ENCODE results near the gene ACTN4.
"Not testable (repeated sequence)": the region's sequence is repeated elsewhere in the genome, so short reads cannot be mapped to it uniquely, and the experiment has no call there.

Gene ACTN4

DNA sequence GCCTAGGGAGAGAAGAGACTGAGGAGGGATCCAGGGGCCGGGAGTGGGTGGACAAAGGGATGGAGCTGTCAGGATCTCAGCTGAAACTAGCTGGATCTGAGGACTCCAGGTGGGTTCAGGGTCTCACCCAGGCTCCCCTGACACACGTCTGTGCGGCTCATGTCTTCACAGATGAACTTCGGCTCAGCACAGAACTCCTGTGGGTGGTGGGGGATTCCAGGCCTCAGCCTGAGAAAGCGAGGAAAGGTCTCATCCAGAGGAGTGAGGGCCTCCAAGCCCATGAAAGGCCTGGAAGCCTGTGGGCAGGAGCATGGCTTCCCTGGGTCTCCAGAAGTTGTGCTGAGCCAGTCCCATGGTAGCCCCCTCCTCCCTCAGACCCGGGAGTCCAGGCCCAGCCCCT lies 95.5 kb downstream of the ACTN4 start:
- DNase-seq = peak; percentile 10

DNA sequence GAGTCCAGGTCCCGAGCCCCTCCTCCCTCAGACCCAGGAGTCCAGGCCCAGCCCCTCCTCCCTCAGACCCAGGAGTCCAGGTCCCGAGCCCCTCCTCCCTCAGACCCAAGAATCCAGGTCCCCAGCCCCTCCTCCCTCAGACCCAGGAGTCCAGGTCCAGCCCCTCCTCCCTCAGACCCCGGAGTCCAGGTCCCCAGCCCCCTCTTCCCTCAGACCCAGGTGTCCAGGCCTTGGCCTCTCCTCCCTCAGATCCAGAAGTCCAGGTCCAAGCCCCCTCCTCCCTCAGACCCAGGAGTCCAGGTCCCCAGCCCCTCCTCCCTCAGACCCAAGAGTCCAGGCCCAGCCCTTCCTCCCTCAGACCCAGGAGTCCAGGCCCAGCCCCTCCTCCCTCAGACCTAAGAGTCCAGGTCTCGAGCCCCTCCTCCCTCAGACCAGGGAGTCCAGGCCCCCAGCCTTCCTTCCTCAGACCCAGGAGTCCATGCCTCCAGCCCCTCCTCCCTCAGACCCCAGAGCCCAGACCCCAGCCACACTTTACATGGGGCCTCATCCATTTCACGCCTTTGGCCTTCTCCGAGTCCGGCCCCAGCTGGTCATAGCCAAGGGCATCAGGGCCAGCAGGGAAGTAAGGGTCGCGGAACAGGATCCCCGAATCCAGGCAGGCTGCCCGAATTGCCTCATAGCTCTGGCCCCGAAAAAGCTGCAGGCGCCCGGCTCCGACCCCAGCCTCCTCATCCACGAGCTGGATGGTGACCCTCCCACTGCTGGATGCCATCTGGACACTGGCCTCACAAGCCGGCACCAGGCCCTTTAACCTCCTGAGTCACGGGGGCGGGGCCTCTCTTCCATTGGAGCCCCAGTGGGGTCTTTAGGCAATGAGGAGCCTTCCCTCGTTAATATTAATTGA lies 96.2 kb downstream of the ACTN4 start:
- peak; percentile 13 for DNase-seq

DNA sequence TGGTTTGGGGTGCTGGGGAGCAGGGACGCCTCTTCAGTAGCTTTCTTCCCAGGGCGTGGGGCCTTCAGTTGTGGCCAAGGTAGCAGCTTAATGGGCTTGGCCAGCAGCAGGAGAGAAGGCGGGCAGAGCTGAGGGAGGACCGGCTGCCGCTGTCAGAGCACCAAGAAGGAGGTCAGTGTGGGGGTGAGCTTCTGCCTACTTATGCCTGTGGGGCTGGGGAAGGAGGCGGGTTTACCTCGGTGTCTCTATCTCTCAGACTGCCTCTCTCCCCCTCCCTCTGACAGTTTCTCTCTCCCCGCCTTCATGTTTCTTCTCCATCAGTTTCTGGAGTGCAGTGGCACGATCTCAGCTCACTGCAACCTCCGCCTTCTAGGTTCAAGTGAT lies 96.8 kb downstream of the ACTN4 start, which contains the start of gene CAPN12:
CAPN12 (minus strand) TSS at position 177 of the 384 bp plus-strand sequence. CDS start 309 bp downstream, outside the sequence.
- no peak for DNase-seq

DNA sequence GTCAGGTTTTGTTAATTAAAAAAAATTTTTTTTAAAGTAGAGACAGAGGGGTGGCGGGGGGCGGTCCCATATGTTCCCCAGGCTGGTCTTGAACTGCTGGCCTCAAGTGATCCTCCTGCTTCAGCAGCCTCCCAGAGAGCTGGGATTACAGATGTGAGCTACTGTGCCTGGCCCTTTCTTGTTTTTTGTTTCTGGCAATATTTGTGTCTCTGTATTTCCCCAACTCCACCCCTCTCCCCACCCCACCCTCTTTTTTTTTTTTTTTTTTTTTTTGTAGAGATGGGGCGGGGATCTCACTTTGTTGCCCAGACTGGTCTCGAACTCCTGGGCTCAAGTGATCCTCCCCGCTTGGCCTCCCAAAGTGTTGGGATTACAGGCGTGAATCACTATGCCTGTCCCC lies 97.4 kb downstream of the ACTN4 start:
- no peak for DNase-seq

DNA sequence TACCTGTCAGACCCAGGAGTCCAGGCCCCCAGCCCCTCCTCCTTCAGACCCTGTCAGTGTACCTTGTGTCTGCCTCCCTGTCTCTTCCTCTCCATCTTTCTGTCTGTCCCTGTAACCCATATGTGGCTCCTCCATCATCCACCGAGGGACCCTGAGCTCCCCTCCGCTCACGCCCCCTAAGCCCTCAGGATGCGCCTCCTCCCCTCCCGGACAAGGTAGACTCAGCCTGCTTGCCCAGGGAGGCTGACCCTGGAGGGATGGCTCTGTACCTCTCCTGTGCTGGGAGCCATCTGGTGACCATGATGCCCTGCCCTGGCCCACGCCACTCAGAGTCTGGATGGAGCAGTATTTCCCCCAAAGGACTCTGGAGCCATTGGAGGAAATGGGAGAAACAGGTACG lies 97.9 kb downstream of the ACTN4 start:
- no peak for DNase-seq

DNA sequence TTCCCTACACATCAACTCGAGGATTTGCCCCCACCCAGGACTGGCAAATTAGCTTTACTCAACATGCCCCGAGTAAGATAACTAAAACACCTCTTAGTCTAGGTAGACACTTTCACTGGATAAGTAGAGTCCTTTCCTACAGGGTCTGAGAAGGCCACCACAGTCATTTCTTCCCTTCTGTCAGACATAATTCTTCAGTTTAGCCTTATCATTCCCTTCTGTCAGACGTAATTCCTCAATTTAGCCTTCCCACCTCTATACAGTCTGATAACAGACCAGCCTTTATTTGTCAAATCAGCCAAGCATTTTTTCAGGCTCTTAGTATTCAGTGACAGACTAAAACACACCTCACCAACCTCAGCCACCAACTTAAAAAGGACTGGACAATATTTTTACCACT lies 106.3 kb downstream of the ACTN4 start:
- not testable (repeated sequence) for DNase-seq

DNA sequence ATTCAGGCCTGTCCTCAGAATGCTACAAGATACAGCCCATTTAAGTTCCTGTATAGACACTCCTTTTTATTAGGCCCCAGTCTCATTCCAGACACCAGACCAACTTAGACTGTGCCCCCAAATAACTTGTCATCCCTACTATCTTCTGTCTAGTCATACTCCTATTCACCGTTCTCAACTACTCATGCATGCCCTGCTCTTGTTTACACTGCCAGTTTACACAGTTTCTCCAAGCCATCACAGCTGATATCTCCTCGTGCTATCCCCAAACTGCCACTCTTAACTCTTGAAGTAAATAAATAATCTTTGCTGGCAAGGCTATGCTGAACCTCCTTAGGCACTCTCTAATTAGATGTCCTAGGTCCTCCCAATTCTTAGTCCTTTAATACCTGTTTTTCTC lies 106.7 kb downstream of the ACTN4 start:
- not testable (repeated sequence) for DNase-seq

DNA sequence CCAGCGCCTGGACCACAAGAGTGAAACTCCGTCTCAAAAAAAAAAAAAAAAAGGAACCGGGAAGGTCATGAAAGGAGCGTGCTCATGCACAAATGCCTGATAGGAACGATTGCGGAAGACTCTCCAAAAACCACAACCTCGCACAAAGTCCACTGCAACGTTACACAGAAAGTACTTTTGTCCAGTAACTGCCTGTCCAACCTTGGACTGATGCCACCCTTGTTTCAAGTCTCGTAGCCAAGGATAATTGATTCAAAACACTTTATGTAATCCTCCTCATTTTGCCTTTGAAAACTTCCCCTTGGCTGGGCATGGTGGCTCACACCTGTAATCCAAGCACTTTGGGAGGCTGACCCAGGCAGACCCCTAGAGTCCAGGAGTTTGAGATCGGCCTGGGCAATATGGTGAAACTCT lies 112.1 kb downstream of the ACTN4 start:
- DNase-seq = no peak

DNA sequence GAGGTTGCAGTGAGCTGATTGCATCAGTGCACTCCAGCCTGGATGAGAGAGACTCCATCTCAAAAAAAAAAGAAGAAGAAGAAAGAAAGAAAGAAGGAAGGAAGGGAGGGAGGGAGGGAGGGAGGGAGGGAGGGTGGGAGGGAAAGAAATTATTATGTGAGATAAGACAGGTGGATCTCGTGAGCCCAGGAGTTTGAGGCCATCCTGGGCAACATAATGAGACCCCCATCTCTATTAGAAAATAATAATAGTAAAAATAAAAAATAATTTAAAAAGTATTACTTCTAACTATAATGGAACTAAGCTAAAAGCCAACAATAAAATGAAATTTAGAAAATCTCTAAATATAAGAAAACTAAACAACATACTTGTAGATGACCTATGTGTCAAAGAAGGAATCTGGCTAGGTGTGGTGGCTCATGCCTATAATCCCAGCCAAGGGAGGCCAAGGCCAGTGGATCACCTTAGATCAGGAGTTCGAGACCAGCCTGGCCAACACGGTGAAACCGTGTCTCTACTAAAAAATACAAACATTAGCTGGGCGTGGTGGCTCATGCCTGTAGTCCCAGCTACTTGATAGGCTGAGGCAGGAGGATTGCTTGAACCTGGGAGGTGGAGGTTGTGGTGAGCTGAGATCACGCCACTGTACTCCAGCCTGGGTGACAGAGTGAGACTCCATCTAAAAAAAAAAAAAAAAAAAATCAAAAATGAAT lies 113.5 kb downstream of the ACTN4 start:
- DNase-seq = not testable (repeated sequence)

DNA sequence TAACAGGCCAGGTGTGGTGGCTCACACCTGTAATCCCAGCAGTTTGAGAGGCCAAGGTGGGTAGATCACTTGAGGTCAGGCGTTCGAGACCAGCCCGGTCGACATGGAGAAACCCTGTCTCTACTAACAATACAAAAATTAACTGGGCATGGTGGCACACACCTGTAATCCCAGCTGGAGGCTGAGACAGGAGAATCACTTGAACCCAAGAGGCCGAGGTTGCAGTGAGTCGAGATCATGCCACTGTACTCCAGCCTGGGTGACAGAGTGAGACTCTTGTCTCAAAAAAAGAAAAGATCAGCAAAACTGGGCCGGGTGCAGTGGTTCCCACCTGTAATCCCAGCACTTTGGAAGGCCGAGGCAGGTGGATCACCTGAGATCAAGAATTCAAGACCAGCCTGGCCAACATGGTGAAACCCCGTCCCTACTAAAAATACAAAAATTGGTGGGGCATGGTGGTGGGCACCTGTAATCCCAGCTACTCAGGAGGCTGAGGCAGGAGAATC lies 114.5 kb downstream of the ACTN4 start:
- DNase-seq = not testable (repeated sequence)

DNA sequence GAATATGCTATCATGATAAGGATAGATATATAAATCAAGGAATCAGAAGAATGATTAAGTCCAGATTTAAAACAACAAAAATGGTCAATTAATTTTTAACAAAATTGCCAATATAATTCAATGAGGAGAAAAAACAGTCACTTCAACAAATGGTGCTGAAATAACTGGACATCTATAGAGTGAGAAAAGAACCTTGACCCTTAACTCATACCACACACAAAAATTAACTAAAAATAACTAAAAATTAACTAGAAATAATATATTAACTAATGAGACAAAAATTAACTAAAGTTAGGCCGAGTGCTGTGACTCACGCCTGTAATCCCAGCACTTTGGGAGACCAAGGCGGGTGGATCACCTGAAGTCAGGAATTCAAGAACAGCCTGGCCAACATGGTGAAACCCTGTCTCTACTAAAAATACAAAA lies 116.4 kb downstream of the ACTN4 start:
- no peak for DNase-seq

DNA sequence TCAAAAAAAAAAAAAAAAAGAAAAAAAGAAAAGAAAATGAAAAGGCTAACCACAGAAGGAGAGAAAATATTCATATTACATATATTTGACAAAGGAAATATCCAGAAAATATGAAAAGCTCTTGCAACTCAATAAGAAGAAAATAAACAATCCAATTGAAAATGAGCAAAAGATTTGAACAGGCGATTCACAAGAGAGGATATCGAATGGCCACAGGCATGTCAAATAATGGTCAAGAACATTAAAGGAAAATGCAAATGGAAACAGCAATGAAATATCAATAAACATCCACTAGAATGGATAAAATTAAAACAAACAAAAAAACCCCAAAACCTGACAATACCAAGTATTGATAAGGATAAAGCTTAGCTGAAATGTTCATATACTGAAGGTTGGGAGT lies 117.8 kb downstream of the ACTN4 start:
- no peak for DNase-seq

DNA sequence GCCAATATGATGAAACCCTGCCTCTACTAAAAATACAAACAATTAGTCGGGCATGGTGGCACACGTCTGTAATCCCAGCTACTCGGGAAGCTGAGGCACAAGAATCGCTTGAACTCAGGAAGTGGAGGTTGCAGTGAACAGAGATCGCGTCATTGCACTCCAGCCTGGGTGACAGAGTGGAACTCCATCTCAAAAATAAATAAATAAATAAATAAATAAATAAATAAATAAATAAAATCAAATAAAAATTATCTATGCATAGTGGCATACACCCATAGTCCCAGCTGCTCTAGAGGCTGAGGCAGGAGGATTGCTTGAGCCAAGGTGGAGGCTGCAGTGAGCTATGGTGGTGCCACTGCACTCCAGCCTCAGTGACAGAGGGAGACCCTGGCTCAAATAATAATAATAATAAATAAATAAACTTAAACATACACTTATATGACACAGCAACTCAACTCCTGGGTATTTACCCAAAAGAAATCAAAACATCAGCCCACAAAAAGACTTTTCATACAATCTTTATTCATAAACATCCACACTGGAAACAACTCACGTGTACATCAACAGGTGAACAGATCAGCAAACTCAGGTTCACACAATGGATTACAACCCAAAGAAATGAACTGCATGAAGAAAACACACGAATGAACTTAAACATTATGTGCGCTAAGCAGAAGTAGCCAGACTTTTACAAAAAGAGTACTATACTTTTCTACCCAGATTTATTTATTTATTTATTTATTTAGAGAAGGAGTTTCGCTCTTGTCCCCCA lies 119.0 kb downstream of the ACTN4 start:
- no peak for DNase-seq

DNA sequence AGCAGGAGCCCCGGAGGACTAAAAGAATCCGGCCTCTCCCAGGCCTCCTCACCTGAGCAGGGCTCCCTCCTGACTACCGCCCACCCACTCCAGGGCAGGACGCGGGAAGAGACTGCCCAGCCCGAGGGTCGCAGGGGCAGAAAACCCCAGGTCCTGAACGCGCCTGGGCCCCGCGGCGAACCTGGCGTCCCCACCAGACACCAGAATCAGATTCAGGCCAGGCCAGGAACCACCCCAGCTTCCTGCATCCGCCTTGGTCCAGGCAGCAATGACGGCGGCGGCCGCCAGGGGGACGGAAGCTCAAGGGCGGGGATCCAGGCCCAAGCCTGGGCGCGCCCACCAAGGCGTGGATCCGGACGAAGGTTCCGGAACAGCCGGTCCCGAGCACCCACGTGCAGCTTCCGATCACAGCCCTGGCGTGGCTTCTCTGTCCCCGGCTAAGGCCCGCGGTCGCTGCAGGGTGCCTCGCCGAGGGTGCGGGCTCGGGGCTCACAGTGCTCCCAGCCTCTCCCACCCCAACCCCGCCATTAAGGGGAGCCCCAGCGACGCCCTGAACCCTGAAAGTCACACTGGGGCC lies 122.3 kb downstream of the ACTN4 start:
- DNase-seq = peak; percentile 91

DNA sequence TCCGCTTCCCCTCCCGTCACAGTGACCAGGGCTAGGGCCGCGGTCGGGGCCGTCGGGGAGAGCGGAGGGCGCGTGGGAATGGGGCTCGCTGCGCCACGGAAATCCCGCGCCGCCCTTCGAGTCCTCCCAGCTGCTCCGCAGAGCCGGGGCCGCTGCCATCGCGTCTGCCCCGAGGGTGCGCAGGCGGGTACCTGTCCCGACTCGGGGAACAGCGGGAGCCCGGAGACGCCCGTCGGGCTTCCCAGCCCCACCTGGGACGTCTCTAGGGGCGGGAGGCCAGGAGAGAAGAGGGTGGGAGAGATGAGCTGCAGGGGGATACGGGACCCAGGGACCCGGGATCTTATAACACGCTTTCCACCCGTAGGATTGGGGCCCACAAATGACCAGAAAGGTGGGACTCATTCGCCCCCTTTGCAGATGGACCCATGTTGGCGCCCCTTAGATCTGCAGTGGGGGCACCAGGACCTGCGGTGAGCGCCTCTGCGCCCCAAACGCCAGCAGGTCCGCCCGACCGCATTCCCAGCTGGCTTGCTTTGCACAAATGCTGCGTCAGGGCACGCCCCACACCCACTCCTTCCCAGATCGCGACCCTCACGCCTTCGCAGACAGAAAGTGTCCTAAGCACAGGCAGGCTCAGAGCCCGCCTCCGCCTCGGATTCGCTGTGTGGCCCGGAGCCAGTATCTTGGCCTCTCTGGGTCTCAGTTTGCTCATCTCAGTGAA lies 122.9 kb downstream of the ACTN4 start:
- DNase-seq = not testable (repeated sequence)

DNA sequence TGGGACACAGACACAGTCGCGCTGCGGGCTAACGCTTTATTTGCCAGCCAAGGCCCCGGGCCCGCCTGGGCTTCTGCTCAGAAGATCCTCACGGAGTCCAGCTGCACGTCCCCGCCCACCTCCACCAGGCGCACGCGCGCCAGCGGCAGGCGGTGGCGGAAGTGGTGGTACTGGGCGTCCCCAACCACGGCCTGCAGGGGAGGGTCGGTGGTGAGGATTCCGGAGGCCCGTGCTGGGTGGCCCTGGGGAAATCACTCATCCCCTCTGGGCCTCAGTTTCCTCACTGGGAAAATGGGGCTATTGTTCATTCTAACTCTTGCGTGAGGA lies 123.5 kb downstream of the ACTN4 start:
- DNase-seq = not testable (repeated sequence)

DNA sequence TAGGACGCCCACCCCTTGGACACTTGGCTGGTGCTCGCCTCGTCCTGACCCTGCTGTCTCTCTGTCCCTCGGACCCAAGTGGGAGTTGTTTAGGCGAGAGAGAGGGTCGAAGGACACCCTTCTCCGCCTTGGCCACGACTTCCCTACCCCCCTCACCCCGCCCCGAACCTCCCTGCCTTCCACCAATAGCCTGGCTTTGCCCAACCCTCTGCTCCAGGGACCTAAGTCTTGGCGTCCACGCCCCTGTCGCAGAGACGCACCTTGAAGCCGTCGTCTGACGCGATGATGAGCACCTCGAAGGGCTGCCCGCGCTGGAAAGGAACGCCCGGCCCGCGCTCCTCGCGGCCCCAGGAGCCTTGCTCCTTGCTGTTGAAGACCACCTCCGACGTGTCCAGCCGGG lies 124.1 kb downstream of the ACTN4 start:
- DNase-seq = not testable (repeated sequence)

DNA sequence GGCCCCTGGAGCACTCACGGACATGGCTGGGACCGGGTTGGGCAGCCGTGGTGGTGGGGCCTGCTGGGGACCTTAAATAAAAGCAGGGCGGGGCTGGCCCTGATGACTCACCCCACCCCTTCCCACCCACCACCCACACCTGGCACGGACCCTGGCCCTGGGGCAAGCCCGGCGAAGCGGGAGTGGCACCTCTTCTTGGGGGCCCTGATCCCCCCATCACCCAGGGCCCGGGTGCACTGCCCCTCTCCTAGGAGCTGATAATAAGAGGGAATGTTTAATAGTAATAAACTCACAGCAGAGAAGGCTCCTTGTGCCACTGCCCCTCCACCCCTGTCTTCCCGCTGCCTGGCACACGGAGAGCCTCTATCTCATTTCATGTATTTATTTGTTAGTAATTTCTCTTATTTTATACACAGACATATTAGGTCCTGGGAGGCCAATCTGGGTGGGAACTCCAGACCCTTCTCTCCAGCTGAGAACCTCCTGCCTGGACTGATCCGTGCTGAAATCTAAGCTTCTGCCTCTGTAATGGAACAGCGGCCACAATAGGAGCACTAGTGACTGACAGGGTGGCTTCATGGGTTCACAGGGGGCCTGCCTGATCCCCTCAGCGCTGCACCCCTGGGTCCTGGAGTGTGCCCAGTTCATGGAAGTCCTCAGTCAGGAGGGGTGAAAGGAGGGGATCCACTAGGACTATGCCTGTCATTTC lies 126.2 kb downstream of the ACTN4 start, which contains the start of gene LGALS7:
LGALS7 (minus strand) TSS at position 49 of the 709 bp plus-strand sequence; CDS start at position 24, 25 bp downstream.
- no peak for DNase-seq

DNA sequence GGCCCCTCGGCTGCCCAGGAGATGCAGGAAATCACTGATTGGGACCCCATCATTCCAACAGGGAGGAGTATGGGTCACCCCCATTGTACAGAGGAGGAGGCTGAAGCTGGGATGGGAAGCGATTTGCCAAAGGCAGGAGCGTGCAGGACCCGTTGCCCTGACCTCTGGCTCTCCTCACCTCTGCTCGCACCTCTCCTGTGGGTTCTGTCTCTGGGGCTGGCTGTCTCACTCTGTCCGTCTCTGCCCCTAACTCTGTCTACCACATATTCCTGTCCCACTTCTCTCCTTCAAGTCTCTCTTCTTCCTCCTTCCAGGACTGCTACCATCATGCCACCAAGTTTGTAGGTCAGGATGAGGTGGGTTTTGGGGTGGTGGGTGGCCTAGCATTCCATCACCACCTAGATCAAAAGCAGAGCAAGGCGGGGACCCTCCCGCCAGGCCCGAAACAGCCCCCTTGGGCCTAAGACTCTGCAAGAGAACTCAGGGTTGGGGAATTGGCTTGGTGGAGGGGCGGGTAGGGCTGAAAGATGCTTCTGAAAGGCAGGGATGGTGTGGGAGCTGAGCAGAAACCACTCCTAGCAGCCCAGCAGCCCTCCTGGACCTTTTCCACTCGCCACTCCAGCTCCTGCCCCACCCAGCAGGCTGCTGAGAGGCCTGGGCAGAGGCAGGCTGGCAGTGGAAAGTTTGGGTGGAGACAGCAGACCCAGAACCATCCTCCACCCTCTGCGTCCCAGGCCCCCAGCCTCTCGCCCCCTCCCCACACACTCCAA lies 126.9 kb downstream of the ACTN4 start:
- no peak for DNase-seq

DNA sequence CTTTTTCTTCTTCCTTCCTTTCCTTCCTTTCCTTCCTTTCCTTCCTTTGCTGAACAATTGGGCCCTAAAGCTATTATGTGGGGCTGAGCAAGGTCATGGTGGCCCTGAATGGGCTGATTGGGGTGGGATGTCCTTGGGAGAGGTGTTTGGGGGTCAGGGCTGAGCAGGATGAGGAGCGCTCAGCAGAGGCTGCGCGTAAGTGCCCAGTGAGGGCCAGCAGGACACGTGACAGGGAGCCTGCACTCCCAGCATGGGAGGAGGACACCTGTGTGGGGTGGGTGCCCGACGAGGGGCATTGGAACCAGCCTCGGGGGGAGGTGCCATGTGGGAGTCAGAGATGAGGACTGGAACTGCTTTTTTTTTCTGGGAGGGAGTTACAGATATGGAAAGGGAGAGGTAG lies 131.3 kb downstream of the ACTN4 start:
- no peak for DNase-seq
